ENCODE results near the gene MYF5.

DNA sequence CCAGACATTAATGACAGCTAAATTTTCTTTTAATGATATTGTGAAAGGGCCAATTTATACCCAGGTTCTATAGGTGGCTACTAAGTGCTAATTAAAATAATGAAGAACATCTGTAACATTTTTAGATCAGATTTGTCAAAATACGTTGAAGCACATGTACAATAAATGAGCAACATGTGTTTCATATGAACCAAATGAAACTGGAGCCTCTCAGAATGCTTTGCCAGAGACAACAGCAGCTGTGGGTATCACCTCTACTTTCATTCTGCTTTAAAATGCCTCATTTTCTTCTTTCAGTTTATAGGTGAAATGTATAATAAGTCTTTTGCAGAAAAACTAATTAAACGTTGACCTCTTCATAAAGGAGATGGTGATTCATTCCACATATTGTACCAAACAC lies 35.4 kb upstream of the MYF5 start:
- TF ChIP-seq, protein P1, sequence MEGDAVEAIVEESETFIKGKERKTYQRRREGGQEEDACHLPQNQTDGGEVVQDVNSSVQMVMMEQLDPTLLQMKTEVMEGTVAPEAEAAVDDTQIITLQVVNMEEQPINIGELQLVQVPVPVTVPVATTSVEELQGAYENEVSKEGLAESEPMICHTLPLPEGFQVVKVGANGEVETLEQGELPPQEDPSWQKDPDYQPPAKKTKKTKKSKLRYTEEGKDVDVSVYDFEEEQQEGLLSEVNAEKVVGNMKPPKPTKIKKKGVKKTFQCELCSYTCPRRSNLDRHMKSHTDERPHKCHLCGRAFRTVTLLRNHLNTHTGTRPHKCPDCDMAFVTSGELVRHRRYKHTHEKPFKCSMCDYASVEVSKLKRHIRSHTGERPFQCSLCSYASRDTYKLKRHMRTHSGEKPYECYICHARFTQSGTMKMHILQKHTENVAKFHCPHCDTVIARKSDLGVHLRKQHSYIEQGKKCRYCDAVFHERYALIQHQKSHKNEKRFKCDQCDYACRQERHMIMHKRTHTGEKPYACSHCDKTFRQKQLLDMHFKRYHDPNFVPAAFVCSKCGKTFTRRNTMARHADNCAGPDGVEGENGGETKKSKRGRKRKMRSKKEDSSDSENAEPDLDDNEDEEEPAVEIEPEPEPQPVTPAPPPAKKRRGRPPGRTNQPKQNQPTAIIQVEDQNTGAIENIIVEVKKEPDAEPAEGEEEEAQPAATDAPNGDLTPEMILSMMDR (IDR thresholded peaks at IDR 0.05), result no peak
- TF ChIP-seq POLR2AphosphoS5 (IDR thresholded peaks at IDR 0.05) (no peak), POLR2A (IDR thresholded peaks at IDR 0.05; ENCODE audit: low read depth) (no peak), EP300 (IDR thresholded peaks at IDR 0.05) (no peak)
